ENCODE data around the gene CNR1. TPM values are rescaled to one million over a fixed set of nuclear protein-coding genes. Genes with fewer than 3 reads are reported as not detected.
A peak's percentile ranks its signal among the peaks of the same experiment; 100 is the strongest.
"Not testable (repeated sequence)": the region's sequence is repeated elsewhere in the genome, so short reads cannot be mapped to it uniquely, and the experiment has no call there.

CNR1 gene
- 1 to 10 TPM in 1 of 2 donors, under 1 TPM in 1; 0.82 to 2.9 TPM for total RNA-seq

DNA sequence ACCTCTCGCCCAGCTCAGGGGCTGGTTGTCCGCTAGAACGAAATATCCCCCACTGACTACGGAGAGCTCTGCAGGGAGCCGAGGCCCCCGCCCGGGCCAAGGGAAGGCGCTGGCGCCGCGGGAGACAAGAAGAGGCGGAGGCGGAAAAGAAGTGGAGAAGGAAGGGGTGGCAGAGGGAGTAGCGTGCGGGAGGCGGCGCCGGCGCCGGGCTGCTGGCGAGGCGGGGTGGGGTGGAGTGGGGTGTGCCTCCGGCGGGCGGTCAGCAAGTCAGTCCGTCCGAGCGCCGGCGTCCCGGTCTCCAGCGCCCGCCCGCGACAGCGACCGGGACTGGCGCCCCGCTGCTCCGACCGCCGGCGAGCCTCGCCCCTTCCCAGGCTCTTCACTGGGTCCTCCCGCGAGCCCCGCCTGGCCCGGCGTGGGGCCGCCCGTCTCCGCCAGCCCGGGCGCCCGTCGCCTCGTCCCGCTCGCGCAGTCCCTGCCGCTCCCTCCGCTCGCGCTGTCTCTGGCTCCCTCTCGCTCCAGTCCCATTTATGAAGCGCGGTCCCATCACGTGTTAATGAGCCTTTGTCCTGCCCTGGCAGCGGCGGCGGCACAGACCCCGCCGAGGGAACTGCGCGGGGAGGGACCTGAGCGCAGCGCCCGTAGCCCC is at the start of gene CNR1:
TSS of gene CNR1 (minus strand) at position 504 of the 649 bp plus-strand sequence. CDS start 21,073 bp downstream, outside the sequence.
- no peak for TF ChIP-seq CTCF (IDR thresholded peaks at IDR 0.05)
- Histone ChIP-seq H3K27me3 (peaks cover 25% of the 10 kb centered on the region), H3K4me3 (peak within 1 kb of the TSS; percentile 52), H3K36me3 (no peaks in the 10 kb centered on the region), H3K9me3 (no peaks in the 10 kb centered on the region), H3K4me1 (peaks cover 3% of the 10 kb centered on the region), H3K9ac (ENCODE audit: low read depth in 2 of 2, low read length in 2 of 2) (peak within 1 kb of the TSS; percentile 53 to 56), H3K27ac (no peak within 1 kb of the TSS)
- intact Hi-C loops (cut with DNase I): loop anchor here (5.0 kb wide), 1 partner anchor 234 kb away; no protein-coding TSS in a partner anchor
- peak; percentile 81 for DNase-seq

DNA sequence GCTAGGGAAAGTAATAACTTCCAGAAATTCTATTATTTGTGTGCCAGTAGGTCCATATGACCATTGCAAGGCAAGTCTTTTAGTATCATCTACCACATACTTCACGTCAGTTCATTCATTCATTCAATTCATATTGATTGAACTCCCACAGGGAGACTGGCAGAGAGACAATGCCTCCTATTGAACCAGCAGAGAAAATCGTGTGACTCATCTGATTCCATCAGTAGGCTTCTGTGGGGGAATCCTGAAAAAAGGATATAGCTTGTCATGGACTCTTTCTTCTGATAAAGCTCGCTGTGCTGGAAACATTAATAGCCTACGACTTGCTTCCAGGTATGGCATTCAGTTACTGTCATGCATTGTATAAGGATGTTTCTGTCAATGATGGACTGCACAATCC is 45.3 kb upstream of the CNR1 start:
- no peak for DNase-seq
- no peaks in the 10 kb centered on the region for H3K4me1 ChIP-seq
- TF ChIP-seq CTCF (IDR thresholded peaks at IDR 0.05): no peak
- H3K9ac ChIP-seq (ENCODE audit: low read depth in 2 of 2, low read length in 2 of 2): no peak overlapping the region
- no peaks in the 10 kb centered on the region for H3K9me3 ChIP-seq
- no peak overlapping the region for H3K27ac ChIP-seq
- intact Hi-C loops (cut with DNase I): no loop called here
- no peaks in the 10 kb centered on the region for H3K27me3 ChIP-seq
- H3K4me3 ChIP-seq: no peak overlapping the region
- no peaks in the 10 kb centered on the region for H3K36me3 ChIP-seq

GRCh38 chr6:88209301-88209700 is 43.2 kb upstream of the CNR1 start:
- DNase-seq: no peak
- no peak overlapping the region for H3K27ac ChIP-seq
- H3K27me3 ChIP-seq: no peaks in the 10 kb centered on the region
- no peak overlapping the region for H3K9ac ChIP-seq (ENCODE audit: low read depth in 2 of 2, low read length in 2 of 2)
- no peak overlapping the region for H3K4me3 ChIP-seq
- H3K4me1 ChIP-seq: no peaks in the 10 kb centered on the region
- intact Hi-C loops (cut with DNase I): no loop called here
- H3K9me3 ChIP-seq: no peaks in the 10 kb centered on the region
- no peaks in the 10 kb centered on the region for H3K36me3 ChIP-seq
- TF ChIP-seq CTCF (IDR thresholded peaks at IDR 0.05): no peak

GRCh38 chr6:88208726-88209125 is 42.6 kb upstream of the CNR1 start:
- Histone ChIP-seq H3K27me3 (no peaks in the 10 kb centered on the region), H3K36me3 (no peaks in the 10 kb centered on the region), H3K27ac (no peak overlapping the region), H3K9ac (ENCODE audit: low read depth in 2 of 2, low read length in 2 of 2) (no peak overlapping the region), H3K4me3 (no peak overlapping the region), H3K4me1 (no peaks in the 10 kb centered on the region), H3K9me3 (no peaks in the 10 kb centered on the region)
- intact Hi-C loops (cut with DNase I): no loop called here
- no peak for TF ChIP-seq CTCF (IDR thresholded peaks at IDR 0.05)
- DNase-seq: no peak

GRCh38 chr6:88201734-88202133 is 35.6 kb upstream of the CNR1 start:
- H3K9ac ChIP-seq (ENCODE audit: low read depth in 2 of 2, low read length in 2 of 2); H3K9me3 ChIP-seq; H3K4me3 ChIP-seq; H3K36me3 ChIP-seq; DNase-seq; H3K27me3 ChIP-seq; intact Hi-C loops (cut with DNase I); H3K27ac ChIP-seq; H3K4me1 ChIP-seq: not testable (repeated sequence)

DNA sequence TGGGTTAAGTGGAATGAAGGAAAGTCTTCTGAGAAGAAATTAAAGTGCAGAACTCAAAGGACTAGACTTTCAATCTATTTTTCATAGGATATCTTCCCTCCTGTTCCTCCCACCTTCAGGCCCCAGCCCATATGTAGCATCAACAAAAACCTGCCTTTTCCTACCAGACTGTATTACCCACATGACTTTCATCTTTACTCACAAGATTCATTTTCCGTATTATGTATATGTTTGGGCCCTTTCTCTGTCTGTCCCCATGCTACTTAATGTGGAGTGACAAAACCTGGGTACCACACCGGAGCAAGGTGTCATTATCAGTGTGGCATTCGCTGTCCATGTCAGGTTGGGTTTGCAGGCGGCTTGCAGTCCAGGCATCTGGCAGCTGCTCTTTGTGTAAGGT is 18.8 kb upstream of the CNR1 start:
- Histone ChIP-seq H3K9me3 (no peaks in the 10 kb centered on the region), H3K9ac (ENCODE audit: low read depth in 2 of 2, low read length in 2 of 2) (no peak overlapping the region), H3K4me3 (no peak overlapping the region), H3K27ac (no peak overlapping the region), H3K4me1 (no peaks in the 10 kb centered on the region), H3K27me3 (no peaks in the 10 kb centered on the region), H3K36me3 (no peaks in the 10 kb centered on the region)
- no peak for DNase-seq
- intact Hi-C loops (cut with DNase I): no loop called here
- TF ChIP-seq CTCF (IDR thresholded peaks at IDR 0.05): no peak
